AG10803 (cell line): ENCODE measurements around the gene ZNF280D.

ENCODE experiments used
- DNase-seq: peaks from one replicate; pipeline ENCODE4 v3.0.0; 2010; ENCODE audit warnings: low read depth
- H3K4me3 ChIP-seq: 2 replicates; pipeline ENCODE4 v1.5.1; 2011; ENCODE audit warnings: mild to moderate bottlenecking, low read length, control low read depth
- CTCF ChIP-seq: conservative IDR thresholded peaks from 2 replicates; pipeline ENCODE4 v1.5.1; 2011; ENCODE audit warnings: mild to moderate bottlenecking, low read length, control low read depth, inconsistent platforms

ZNF280D gene

DNA sequence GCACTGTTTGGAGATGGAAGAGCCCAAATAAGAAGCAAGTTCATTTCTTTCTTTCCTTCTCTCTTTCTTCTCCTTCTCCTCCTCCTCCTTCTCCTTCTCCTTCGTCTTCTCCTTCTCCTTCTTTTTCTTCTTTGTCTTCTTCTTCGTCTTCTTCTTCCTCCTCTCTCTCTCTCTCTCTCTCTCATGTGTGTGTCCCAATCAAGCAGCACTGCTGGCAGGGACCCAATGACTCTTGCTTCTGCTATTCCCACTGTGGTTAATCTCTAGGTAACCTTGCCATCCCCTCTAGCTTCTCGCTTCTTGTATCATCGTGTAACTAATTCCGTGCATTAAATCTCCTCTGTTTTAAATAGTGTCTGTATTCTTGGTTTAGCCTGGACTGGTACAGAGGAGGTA, 26.1 kb upstream of the ZNF280D start:
- DNase-seq, result peak; percentile 98
- TF ChIP-seq CTCF, result no peak
- H3K4me3 ChIP-seq, result peak overlapping the region; percentile 25

- peak overlapping the region; percentile 25 for H3K4me3 ChIP-seq
- DNase-seq, result peak; percentile 85
- TF ChIP-seq CTCF, result no peak
These were observed 25.6 kb upstream of the ZNF280D start for GRCh38 chr15:56758770-56759449.

- no peak overlapping the region for H3K4me3 ChIP-seq
- no peak for TF ChIP-seq CTCF
- no peak for DNase-seq
These were observed 24.6 kb upstream of the ZNF280D start for GRCh38 chr15:56757875-56758274.

GRCh38 chr15:56754772-56755370, 21.6 kb upstream of the ZNF280D start:
- DNase-seq, result peak; percentile 89
- no peak for TF ChIP-seq CTCF
- no peak overlapping the region for H3K4me3 ChIP-seq

DNA sequence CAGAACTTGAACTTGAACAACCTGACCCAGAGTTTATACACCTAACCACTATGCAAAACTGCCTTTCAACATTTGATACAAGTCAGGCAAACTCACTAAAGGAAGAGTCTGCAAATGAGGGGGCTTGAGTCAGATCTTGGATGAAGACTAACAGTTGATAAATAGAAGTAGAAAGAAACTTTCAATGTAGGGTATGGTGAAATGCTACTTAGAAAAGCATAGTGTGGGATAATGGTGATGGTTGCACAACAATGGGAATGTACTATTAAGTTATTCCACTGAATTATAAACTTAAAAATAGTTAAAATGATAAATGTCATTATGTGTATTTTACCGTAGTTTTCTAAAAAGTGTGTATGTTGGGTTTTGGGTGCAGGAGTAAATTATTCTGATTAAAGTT, 19.7 kb upstream of the ZNF280D start:
- peak; percentile 38 for DNase-seq
- TF ChIP-seq CTCF, result no peak
- H3K4me3 ChIP-seq, result no peak overlapping the region

DNA sequence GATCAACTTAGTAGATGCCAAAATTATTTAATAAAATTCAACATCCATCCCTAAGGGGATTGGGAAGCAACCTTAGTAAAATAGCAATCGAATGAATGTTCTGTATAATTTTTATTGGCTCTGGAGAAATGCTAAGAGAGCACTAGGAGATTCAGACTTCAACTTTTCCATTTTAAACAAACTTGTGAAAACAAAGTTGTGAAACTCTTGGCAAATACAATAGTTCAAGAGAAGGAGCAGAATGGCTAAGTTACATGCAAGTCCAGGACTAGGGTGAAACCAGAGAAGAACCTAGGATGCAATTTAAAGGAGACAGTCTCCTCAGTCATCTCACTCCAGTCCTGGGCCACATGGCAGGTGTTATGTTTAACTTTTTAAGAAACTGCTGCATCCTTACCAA, 16.7 kb upstream of the ZNF280D start:
- peak; percentile 78 for DNase-seq
- TF ChIP-seq CTCF, result no peak
- H3K4me3 ChIP-seq, result no peak overlapping the region
